ENCODE data around the gene BOLA2B. TPM values are rescaled to one million over a fixed set of nuclear protein-coding genes. Genes with fewer than 3 reads are reported as not detected.
"Not testable (repeated sequence)": the region's sequence is repeated elsewhere in the genome, so short reads cannot be mapped to it uniquely, and the experiment has no call there.

BOLA2B gene
- polyA plus RNA-seq, 1 donor from 2014 or later, result 487 TPM

- not testable (repeated sequence) for H3K36me3 ChIP-seq (ENCODE audit: insufficient read depth, low read length); H3F3A ChIP-seq (ENCODE audit: insufficient read depth, low read length, poor library complexity, severe bottlenecking); H3K9me2 ChIP-seq (ENCODE audit: insufficient read depth, low read length); H3K27ac ChIP-seq (ENCODE audit: low read length); H3K9ac ChIP-seq (ENCODE audit: low read length); H3K4me2 ChIP-seq (ENCODE audit: low read length); H3K4me3 ChIP-seq (ENCODE audit: low read length); H4K20me1 ChIP-seq (ENCODE audit: insufficient read depth); H3K27me3 ChIP-seq (ENCODE audit: insufficient read depth, low read depth, low read length); H2AFZ ChIP-seq (ENCODE audit: low read depth, low read length); H3K9me3 ChIP-seq (ENCODE audit: low read length); H3K79me2 ChIP-seq (replicated peaks; ENCODE audit: insufficient read depth, low read length)
These were observed 23.3 kb downstream of the BOLA2B start for GRCh38 chr16:30170145-30170544.

GRCh38 chr16:30169416-30169815 lies 24.1 kb downstream of the BOLA2B start:
- not testable (repeated sequence) for H3K4me3 ChIP-seq (ENCODE audit: low read length); H3K9ac ChIP-seq (ENCODE audit: low read length); H3F3A ChIP-seq (ENCODE audit: insufficient read depth, low read length, poor library complexity, severe bottlenecking); H3K9me2 ChIP-seq (ENCODE audit: insufficient read depth, low read length); H3K9me3 ChIP-seq (ENCODE audit: low read length); H4K20me1 ChIP-seq (ENCODE audit: insufficient read depth); H2AFZ ChIP-seq (ENCODE audit: low read depth, low read length); H3K4me2 ChIP-seq (ENCODE audit: low read length); H3K79me2 ChIP-seq (replicated peaks; ENCODE audit: insufficient read depth, low read length); H3K36me3 ChIP-seq (ENCODE audit: insufficient read depth, low read length); H3K27me3 ChIP-seq (ENCODE audit: insufficient read depth, low read depth, low read length); H3K27ac ChIP-seq (ENCODE audit: low read length)

GRCh38 chr16:30168746-30169145 lies 24.7 kb downstream of the BOLA2B start:
- H3K9ac ChIP-seq (ENCODE audit: low read length); H3F3A ChIP-seq (ENCODE audit: insufficient read depth, low read length, poor library complexity, severe bottlenecking); H3K4me2 ChIP-seq (ENCODE audit: low read length); H3K36me3 ChIP-seq (ENCODE audit: insufficient read depth, low read length); H4K20me1 ChIP-seq (ENCODE audit: insufficient read depth); H3K9me3 ChIP-seq (ENCODE audit: low read length); H3K27ac ChIP-seq (ENCODE audit: low read length); H2AFZ ChIP-seq (ENCODE audit: low read depth, low read length); H3K9me2 ChIP-seq (ENCODE audit: insufficient read depth, low read length); H3K79me2 ChIP-seq (replicated peaks; ENCODE audit: insufficient read depth, low read length); H3K4me3 ChIP-seq (ENCODE audit: low read length); H3K27me3 ChIP-seq (ENCODE audit: insufficient read depth, low read depth, low read length): not testable (repeated sequence)

GRCh38 chr16:30166202-30166902 lies 27.1 kb downstream of the BOLA2B start:
- Histone ChIP-seq H3K27me3 (ENCODE audit: insufficient read depth, low read depth, low read length) (no peaks in the 10 kb centered on the region), H3K27ac (ENCODE audit: low read length) (no peak overlapping the region)

More at GRCh38 chr16:30166202-30166902, 27.1 kb downstream of the BOLA2B start:
- H3F3A ChIP-seq (ENCODE audit: insufficient read depth, low read length, poor library complexity, severe bottlenecking), result no peaks in the 10 kb centered on the region
- no peak overlapping the region for H3K9ac ChIP-seq (ENCODE audit: low read length)
- no peaks in the 10 kb centered on the region for H3K9me3 ChIP-seq (ENCODE audit: low read length)
- H3K4me2 ChIP-seq (ENCODE audit: low read length), result no peak overlapping the region
- H3K4me3 ChIP-seq (ENCODE audit: low read length), result no peak overlapping the region
- no peak overlapping the region for H2AFZ ChIP-seq (ENCODE audit: low read depth, low read length)
- H4K20me1 ChIP-seq (ENCODE audit: insufficient read depth), result no peaks in the 10 kb centered on the region
- no peaks in the 10 kb centered on the region for H3K36me3 ChIP-seq (ENCODE audit: insufficient read depth, low read length)
- TF ChIP-seq REST (IDR thresholded peaks at IDR 0.05; ENCODE audit: borderline replicate concordance) (no peak), EZH2 (IDR thresholded peaks at IDR 0.05; ENCODE audit: borderline replicate concordance, insufficient read depth, low read length, poor library complexity, severe bottlenecking) (no peak)
- H3K9me2 ChIP-seq (ENCODE audit: insufficient read depth, low read length), result no peaks in the 10 kb centered on the region
- no peaks in the 10 kb centered on the region for H3K79me2 ChIP-seq (replicated peaks; ENCODE audit: insufficient read depth, low read length)

Measured in neural cell (in vitro differentiated cells).